ENCODE results near the gene UVRAG.

The UVRAG gene

DNA sequence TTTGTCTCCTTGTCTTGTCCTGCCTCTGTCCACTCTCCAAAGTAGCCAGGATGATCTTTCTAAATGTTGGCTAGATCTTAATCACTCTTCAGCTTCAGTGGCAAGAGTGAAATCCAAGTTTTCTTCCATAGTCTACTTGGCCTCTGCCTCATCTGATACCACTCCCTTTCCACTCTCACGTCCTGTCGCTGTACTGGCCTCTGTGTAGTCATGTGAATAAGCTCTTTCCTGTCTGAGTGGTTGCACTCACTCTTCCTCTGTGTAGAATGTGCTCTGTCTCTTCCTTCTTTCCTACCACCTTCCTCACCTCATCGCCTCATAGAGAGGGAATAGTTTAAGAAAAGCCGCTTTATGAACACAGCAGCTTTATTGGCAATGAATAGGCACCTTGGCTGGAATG, 304.8 kb downstream of the UVRAG start:
- DNase-seq (ENCODE audit: low read depth) = no peak

DNA sequence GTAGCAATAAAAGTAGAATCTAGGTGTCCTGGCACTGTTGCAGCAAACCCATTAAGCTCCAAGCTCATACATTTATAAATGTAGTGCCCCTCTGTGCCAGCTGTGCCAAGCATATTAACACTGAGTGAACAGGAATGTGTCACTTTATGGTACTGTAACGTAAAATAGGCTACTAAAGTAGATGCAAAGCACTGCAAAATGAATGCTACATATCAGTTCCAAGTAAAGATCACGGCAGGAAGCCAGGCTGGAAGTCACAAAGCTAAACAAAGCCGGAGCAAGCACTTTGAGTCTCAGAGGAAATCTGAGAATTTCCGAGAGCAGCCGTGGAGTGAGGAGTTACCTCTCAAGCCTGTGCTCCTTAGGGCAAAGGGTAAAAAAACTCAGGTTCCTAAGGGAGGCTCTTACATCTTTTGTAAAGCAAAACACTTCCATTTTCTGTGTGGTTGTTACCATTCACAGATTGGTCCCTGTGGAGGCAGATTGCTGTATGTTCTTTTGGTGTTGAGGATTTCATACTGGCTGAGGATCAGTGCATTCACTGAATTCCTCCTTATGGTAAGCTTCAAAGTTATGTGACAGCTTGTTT, 305.6 kb downstream of the UVRAG start:
- DNase-seq (ENCODE audit: low read depth) = no peak

DNA sequence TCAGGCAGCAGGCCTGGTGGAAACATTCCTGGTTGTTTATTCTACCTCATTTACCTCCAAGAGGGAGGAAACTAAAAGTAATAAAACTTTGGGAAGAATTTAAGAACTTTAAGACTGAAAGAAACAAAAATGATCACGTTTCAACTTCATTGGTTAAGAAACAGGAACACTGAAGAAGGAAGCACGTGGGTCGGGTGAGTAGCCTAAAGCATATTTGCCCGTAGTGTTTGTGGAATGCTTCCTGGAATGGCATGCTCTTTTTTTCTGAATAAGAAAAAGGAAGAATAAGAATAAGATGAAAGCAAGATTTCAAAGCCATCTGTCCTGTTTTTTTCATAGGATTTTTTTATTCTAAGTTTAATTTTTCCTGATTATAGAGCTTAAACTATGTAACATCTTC, 308.2 kb downstream of the UVRAG start:
- no peak for DNase-seq (ENCODE audit: low read depth)

DNA sequence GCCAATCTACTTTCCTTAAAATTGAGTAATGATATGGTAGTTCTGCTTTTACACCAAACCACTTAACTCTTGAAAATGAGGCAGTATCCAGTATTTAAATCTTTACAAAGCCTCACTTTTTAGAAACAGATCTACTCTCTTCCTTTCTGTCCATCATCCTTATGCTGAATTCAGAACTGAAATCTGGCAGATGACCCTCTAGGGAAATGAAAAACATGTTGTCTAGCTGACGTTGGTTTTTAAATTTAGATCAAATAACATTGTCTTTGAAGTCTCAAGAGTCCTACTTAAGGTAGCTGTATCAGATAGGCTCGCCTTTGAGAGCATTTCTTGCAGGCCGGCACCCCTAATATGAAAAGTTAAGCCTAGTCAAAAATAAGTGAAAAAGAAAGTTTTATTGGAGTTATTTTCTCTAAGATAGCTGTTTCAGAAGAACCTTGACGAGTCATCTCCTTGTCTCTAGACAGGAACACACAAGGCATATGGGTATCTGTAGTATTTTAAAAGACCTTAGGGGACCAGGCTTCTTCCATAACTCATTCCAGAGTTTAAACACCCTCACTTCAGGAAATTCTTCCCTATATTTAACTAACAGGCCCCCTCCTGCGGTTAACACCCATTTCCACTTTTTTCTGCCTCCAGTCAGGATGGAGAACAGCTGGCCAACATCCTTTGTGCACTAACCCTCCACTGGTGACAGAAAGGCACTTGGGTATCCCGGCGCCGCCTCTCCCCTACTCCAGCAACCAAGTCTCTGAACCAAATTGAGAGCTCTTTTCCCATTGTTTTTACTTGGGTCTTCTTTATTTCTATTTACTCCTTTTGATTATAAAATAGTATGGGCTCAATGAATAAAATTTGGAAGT, 310.1 kb downstream of the UVRAG start:
- no peak for DNase-seq (ENCODE audit: low read depth)

DNA sequence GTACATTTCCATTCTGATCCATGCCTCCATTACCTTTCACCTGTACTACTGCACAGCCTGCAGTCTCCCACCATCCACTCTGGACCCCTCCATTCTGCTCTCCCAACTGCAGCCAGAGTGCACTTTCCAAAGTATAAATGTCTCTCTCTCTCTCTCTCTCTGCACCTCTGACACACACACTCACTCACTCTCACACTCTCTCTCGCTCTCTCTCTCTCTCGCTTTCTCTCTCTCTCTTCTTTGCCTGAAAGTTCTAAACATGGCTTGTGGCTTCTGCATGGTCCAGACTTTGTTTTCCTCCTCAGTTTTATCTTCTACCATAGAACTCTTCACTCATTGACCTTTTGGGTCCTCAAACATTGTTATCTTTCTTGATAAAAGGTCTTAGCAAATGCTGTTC, 314.7 kb downstream of the UVRAG start:
- no peak for DNase-seq (ENCODE audit: low read depth)

DNA sequence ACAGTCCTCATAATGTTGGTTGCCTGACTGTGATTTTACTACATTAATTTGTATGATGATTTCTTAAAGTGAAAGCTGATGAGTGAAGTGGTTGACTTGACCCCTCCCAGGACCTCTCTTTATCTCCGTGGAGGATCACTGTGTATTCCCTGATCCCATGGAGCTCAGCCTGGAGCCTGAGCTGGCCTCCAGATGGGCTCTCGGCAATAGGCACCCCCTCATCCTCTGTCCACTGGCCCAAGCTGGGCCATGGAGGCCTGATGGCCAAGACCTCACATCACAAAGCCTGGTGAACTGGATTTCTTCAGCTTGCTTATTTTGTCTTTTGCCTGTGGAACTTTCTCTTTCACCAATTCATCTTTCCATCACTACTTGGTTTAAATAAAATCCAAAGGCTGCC, 316.1 kb downstream of the UVRAG start:
- no peak for DNase-seq (ENCODE audit: low read depth)

DNA sequence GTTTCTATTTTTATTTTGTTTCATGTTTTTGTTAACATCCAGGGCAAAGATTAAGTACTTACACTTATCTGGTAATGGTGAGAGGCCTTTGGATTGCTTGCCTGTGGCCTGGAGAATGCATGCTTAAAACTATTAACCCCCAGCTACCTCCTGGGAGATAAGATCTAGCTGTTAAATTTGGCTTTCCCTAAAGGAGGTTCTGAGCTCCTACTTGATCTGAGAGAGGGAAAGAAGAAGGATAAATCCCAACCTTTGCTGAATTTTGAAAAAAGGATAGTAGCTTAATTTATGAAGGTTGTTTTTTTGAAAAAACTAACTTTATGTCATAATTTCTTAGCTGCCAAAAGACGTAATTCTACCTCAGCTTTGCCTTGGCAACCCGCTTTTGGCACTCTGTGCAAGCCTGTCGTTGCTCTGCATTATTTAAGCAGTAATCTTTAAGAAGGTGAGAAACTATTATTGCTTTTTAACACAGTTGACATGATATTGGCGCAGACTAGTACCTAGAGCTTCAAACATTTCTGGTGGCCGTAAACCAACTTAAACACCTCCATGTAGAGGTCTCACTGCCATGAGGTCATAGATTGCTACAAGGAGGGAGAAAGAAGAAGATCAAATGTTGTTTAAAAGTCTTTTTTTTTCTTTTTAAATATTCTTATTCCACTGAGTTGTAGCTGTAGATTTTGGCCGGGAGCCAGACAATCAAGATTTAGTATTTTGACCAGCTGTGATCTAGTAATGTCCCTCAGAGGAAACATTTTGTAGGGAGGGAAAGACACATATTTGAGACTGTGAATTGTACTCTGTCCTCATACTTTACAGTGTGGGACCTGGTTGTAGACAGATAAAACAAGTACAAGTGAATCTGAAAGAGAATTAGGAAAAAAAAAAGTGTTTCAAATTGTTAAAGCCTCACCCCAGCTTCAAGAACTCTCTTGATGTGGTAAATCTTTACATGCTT, 316.9 kb downstream of the UVRAG start:
- no peak for DNase-seq (ENCODE audit: low read depth)

DNA sequence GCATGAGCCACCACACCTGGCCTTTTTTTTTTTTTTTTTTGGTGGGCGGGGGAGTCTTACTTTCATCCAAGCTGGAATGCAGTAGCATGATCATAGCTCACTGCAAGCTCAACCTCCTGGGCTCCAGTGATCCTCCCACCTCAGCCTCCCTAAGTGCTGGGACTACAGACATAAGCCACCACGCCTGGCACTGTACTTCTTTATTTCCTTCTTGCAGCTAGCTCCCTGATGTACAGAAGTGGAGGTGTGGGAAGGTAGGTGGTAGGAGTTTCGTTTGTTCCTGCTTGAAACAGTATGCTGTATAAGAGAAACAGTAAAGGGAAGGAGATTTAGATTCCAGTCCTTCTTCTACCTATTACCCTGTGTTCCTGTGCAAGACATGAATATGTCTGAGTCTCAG, 319.2 kb downstream of the UVRAG start:
- no peak for DNase-seq (ENCODE audit: low read depth)

DNA sequence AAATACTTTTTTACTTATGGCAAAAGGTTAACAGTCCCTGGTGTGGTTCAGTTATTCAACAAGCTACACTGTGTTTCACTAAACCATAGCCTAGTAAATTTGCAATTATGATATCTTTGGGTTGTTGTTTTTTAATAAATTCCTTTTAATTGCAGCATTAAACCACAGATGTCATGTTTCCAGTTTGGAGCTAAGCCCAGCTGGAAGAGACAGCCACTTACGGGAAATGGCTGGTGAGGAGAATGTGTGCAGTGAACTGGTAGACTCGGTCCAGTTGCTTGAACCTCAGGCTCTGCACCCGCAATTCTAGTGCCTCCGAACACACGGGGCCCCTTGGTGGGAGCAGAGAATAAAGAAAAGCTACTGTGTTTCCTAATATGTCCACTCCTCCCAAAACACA, 320.5 kb downstream of the UVRAG start:
- DNase-seq (ENCODE audit: low read depth) = no peak

DNA sequence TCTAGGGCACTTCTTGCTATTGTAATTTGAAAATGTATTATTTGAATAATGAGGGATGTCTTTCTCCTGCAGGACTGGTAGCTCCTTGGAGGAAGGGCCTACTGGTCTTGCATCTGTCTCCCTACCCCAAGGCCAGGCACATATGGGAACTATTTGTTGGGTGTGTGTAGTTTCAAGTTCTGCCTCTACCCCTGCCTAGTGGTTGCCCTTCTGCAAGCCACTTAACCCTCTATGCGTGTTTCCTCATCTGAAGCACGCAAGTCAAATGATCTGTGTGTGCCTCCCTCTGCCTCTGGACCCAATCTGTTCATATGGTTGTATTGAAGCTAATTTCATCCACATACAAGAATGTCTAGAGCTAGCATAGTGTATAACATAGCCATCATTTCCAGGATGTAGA, 324.3 kb downstream of the UVRAG start:
- DNase-seq (ENCODE audit: low read depth) = no peak

DNA sequence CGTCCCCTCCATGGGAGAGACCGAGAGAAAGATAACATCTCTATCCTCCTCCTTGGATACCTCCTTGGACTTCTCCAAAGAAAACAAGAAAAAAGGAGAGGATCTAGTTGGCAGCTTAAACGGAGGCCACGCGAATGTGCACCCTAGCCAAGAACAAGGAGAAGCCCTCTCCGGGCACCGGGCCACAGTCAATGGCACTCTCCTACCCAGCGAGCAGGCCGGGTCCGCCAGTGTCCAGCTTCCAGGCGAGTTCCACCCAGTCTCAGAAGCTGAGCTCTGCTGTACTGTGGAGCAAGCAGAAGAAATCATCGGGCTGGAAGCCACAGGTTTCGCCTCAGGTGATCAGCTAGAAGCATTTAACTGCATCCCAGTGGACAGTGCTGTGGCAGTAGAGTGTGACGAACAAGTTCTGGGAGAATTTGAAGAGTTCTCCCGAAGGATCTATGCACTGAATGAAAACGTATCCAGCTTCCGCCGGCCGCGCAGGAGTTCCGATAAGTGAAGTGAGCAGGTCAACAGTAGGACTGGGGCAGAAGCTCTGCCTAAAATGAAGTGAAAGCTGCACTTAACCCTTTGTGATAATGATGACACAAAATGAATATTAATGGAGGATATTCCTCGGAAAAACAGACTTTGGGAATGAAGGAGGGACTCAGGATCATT, 326.0 kb downstream of the UVRAG start:
- DNase-seq (ENCODE audit: low read depth) = no peak

DNA sequence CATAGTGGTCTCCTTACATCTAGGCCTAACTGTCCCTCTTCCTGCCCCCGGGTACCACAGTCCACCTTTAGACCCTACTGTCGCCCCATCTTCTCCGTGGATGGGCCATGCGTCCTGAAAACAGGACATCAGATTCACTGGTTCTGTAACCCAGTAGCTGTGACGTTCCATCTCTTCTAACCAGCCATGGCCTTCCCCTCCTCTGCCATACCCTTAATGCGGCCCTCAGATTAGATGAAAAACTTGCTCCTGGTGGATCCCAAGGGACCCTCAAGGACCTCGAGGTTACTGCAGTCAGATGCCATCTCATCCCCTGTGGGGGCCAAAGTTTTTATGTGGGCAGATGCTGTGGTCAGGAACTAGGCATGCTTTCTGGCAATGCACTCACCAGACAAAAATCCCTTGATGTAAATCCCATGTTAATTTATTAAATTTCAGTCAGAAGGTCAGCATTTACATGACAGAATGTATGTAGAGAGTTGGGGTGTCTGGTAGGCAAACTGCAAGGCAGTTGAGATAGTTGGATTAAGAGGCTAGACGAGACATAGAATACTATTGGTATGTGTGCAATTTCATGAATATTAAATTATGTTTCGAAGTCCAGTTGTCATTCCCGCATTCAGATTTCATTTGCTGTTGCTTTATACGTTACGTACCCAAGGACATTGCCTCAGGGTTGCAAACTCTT, 327.0 kb downstream of the UVRAG start:
- no peak for DNase-seq (ENCODE audit: low read depth)

DNA sequence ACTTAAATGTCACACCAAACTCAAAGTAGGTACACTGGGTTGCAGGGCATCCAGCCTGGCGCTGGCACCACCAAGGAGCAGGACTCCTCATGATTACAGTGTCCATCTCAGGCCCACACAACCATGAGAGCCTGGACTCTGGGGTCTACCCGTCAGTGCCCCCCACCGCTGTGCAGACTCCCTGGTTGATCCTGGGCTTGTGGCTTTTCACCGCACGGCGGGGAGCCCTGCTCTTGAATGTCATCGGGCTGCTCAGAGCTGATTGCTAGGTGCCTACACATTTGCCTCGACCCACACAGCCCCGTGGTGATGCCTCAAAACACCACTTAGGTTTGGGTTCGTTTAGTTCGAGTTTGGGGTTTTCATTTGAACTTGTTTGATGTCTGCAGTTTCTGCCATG, 328.3 kb downstream of the UVRAG start:
- DNase-seq (ENCODE audit: low read depth) = no peak

DNA sequence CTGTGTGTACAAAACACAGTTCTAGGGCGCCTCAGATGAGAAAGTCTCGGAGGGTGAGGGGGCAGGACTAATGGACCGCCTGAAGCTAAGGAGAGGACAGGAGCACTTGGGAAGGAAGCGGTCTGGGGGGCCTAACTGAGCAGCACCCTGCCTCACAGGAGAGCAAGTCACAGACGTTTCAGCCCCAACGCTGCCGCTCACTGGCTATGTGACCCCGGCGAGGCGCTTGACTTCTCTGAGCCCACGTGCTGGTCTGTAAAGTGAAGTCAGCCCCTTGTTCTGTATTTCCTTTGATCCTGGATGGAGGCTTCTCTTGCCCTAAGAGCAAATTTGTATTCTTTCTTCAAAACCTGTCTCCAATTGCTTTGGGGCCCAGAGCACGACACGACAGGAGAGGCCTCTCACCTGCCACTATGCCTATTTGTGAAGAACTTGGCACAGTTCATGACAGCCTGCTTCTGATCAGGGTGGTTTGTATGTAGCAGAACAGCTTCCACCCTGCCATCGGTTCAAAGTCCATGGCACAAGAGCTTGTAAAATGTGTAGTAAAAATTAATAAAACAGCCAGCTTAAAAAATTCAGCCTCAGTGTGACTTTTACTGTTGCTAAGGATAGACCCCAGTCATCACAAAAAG, 332.2 kb downstream of the UVRAG start:
- DNase-seq (ENCODE audit: low read depth) = no peak

DNA sequence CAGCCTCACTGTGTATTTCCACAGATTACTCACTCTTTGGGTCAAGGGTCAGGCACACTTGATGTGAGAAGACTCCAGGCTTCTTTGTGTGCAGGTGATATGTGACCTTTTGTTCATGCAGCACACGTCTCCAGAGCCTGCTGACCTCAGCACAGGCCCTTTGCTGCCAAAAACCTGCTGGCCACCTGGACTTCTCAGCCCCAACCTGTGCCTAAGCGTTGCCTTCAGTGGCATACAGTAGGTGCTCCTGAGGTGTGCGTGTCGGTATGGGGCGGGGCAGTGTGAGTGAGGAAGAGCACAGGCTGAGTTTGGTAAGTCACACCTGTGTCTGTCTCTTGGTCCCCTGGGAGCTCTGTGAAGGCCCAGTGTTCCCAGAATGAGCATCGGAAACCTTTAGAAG, 333.2 kb downstream of the UVRAG start:
- no peak for DNase-seq (ENCODE audit: low read depth)

DNA sequence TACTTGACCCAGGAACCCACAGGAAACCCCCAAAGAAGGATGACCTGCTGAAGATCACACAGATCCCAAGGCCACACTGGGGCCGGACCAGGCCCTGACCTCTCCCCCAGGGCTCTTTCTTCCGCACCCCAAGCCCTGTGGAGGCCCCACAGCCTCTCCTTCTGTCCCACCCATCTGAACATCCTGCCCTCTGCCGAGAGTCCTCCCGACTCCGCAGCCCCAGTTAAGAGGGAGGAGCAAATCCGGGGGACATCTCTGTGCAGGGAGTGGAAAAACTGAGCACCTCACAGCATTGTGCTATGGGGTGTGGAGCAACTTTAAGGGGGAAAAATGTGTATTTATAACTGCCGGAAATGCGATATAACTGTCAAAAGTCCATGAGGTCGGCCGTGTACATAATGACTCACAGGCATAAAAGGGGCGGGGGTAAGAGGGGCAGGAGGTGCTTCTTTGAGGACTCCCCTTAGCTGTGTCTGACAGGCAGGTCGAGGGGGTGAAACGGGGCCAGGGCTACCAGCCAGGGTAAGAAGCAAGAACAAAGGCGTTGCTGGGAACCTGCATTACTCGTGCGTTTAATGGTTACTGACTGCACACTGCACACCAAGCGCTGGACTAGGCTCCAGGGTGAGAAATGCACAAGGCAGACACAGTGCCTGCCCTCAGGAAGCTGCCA, 334.1 kb downstream of the UVRAG start:
- no peak for DNase-seq (ENCODE audit: low read depth)

DNA sequence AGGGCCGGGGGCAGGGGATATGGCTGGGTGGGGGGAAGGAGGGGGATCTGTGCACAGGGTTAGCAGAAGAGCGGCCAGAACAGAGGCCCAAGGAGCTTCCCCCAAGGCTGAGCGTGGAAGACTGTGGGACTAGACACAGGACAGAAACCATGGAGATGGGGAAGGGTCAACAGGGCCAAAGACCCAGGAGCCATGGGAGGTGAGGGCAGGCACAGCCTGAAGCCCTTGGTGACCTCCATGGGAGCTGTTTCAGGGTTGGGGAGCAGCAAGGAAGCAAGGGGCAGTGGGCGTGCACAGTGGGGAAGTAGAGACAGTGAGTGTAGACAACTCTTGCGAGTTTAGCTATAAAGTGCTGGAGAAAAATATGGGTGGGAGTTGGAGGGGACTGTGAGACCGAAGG, 334.7 kb downstream of the UVRAG start:
- DNase-seq (ENCODE audit: low read depth) = no peak

DNA sequence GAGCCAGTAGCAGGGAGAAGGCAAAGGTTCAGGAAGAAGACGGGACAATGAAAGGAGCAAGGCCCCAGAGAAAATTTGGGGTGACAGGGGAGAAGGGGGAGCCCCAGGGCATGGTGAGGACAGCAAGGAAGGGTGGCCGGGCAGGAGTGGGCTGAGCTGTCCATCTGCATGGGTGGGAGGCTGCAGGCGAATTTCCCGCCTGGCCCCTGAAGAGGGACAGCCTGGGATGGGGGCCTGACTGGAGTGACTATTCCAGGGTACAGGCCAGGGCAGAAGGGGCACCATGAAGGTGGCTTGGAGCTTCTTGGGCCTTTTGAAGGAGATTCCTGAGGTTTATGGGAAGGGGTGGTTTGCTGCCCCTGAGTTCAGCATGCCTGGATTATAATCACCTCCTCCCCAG, 335.1 kb downstream of the UVRAG start:
- DNase-seq (ENCODE audit: low read depth) = no peak

DNA sequence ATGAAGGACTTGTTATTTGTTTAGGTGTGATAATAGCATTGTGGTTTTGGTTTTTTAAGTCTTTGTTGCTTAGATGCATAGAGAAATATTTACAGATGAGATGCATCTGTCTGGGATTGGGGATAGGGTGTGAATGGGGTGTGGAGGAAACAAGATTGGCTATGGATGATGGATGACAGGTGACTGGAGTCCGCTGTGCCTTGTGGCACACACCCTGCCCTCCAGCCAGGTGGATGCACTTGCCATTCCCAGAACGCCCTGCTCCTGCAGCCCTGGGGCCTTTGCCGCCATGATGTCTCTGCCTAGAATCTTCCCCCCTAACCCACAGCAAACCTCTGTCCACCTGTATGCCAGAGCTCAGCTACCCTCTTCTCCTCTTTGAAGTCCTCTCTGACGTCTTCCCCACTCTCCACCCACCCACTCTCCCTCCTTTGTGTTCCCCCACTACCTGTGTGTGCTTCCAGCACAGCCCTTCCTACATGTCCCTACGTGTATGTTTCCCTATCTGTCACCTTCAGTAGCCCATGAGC, 336.6 kb downstream of the UVRAG start:
- no peak for DNase-seq (ENCODE audit: low read depth)

DNA sequence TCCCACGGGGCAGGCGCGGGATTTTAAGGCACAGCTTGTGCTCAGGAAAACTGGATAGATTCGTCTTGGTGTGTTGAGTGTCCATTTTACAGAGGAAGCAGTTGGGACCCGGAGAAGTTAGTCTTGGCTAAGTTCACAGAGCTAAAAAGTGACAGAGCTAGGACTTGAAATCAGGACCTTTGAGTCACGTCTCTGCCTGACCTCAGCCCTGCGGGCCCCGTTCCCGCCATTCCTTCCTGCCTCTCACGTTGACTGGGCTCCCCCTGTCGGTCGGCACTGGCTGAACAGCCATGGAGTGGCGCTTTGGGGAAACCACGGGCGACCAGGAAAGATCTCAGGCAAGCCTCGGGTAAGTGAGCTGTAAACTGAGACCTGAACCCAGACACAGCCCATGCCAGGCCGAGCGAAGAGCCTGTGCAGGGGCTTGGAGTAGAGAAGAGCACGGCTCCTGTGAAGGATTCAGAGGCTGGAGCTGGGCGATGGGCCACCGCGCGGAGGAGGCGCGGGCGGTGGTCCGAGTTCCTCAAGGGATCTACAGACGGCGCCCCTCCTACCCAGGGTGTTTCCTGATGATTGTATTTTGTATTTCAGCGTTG, 337.2 kb downstream of the UVRAG start:
- peak; percentile 70 for DNase-seq (ENCODE audit: low read depth)

Measured in activated T-helper 9 cell treated with anti-CD3 and anti-CD28 coated beads, Interleukin-2, amount 50 U/mL, for 16 hours (primary cell).